NK-92 treated with Interleukin-12 subunit alpha and Interleukin-12 subunit beta, amount 100 ng/mL, for 24 hours (cell line): ENCODE results near the gene NBR1.
A peak's percentile ranks its signal among the peaks of the same experiment; 100 is the strongest.
"Not testable (repeated sequence)": the region's sequence is repeated elsewhere in the genome, so short reads cannot be mapped to it uniquely, and the experiment has no call there.

Experiments used
- DNase-seq: peaks from one replicate; lab custom pipeline; 2025; lab: John Stamatoyannopoulos, UW

NBR1 gene, protein sequence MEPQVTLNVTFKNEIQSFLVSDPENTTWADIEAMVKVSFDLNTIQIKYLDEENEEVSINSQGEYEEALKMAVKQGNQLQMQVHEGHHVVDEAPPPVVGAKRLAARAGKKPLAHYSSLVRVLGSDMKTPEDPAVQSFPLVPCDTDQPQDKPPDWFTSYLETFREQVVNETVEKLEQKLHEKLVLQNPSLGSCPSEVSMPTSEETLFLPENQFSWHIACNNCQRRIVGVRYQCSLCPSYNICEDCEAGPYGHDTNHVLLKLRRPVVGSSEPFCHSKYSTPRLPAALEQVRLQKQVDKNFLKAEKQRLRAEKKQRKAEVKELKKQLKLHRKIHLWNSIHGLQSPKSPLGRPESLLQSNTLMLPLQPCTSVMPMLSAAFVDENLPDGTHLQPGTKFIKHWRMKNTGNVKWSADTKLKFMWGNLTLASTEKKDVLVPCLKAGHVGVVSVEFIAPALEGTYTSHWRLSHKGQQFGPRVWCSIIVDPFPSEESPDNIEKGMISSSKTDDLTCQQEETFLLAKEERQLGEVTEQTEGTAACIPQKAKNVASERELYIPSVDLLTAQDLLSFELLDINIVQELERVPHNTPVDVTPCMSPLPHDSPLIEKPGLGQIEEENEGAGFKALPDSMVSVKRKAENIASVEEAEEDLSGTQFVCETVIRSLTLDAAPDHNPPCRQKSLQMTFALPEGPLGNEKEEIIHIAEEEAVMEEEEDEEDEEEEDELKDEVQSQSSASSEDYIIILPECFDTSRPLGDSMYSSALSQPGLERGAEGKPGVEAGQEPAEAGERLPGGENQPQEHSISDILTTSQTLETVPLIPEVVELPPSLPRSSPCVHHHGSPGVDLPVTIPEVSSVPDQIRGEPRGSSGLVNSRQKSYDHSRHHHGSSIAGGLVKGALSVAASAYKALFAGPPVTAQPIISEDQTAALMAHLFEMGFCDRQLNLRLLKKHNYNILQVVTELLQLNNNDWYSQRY

DNA sequence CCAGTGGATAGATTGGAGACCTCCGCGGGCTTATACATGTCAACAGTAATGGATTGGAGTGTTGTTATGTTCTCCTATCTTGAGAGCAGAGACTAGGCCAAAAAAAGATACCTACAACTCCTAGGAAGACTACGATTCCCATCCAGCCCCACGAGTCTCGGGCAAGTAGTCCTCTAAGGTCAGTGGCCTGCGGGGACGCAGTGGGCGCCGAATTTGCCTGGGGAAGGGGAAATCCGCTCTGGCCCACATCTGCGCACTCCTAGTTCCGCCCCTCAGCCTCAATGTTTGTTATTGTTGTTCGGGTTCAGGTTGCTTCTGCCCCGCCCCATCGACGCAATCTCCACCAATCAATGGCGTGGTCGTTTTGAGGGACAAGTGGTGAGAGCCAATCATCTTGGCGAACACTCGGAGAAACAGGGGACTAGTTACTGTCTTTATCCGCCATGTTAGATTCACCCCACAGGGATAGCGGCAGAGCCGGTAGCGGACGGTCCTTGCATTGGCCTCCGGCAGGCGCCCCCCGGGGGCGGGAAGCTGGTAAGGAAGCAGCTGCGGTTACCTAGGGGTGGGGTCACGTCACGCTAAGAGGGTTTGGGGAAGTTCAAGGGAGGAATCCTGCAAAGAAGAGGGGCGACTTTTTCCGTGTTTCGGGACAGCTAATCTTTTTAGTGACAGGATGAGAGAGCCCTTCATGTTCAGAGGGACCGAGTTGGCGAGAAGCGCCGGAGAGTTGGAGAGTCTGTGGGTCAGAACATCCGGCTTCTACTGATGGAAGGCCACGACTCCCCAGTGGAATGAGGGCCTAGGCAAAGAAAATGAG lies at the start of gene NBR1:
NBR1 (plus strand) TSS at position 449 of the 820 bp plus-strand sequence. CDS start 4,586 bp downstream, outside the sequence.
- DNase-seq, result peak; percentile 94

DNA sequence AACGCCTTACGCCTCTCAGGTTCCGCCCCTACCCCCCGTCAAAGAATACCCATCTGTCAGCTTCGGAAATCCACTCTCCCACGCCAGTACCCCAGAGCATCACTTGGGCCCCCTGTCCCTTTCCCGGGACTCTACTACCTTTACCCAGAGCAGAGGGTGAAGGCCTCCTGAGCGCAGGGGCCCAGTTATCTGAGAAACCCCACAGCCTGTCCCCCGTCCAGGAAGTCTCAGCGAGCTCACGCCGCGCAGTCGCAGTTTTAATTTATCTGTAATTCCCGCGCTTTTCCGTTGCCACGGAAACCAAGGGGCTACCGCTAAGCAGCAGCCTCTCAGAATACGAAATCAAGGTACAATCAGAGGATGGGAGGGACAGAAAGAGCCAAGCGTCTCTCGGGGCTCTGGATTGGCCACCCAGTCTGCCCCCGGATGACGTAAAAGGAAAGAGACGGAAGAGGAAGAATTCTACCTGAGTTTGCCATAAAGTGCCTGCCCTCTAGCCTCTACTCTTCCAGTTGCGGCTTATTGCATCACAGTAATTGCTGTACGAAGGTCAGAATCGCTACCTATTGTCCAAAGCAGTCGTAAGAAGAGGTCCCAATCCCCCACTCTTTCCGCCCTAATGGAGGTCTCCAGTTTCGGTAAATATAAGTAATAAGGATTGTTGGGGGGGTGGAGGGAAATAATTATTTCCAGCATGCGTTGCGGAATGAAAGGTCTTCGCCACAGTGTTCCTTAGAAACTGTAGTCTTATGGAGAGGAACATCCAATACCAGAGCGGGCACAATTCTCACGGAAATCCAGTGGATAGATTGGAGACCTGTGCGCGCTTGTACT lies 45.7 kb upstream of the NBR1 start, which contains the start of gene BRCA1:
BRCA1 (minus strand) TSS at position 232 of the 834 bp plus-strand sequence. CDS start 1,268 bp downstream, outside the sequence.
- DNase-seq, result peak; percentile 90

GRCh38 chr17:43125967-43126910 lies 44.8 kb upstream of the NBR1 start:
- DNase-seq, result no peak

DNA sequence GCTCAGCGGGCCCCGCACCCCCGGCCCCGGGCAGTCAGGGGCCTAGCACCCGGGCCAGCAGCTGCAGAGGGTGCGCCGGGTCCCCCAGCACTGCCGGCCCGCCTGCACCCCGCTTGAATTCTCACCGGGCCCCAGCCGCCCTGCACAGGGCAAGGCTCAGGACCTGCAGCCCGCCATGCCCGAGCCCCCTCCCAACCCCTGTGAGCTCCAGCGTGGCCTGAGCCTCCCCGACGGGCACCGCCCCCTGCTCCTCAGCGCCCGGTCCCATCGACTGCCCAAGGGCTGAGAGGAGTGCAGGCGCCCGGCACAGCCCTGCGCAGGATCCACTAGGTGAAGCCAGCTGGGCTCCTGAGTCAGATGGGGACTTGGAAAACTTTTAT lies 44.1 kb upstream of the NBR1 start:
- no peak for DNase-seq

GRCh38 chr17:43127333-43127876 lies 43.6 kb upstream of the NBR1 start:
- not testable (repeated sequence) for DNase-seq

DNA sequence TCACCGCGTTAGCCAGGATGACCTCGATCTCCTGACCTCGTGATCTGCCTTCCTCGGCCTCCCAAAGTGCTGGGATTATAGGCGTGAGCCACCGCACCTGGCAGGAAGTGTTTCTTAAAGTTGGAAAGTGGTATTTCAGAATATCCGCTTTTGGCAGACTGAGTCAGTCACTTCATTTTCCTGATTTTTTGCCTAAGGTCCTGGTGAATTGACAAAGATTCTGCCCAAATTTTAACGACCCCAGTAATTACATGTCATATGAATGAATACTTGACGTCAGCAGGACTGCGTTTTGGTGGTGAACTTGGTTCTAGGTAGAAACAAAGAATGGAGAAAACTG lies 41.4 kb upstream of the NBR1 start:
- DNase-seq, result no peak

- DNase-seq, result no peak
Observed at GRCh38 chr17:43132117-43132516, 38.9 kb upstream of the NBR1 start.

DNA sequence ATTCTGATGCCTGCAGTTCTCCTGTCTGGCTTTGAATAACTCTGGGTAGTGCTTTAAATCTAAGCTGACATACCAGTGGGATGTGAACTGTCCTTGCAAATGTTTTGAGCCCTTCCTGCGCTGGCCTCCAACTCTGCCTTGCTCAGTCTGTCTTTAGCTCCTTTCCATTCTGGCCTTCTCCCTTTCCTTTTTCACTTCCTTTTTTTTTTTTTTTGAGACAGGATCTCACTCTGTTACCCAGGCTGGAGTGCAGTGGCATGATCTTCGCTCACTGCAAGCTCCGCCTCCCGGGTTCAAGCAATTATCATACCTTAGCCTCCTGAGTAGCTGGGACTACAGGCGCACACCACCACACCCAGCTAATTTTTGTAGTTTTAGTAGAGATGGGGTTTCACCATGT lies 37.6 kb upstream of the NBR1 start:
- DNase-seq, result not testable (repeated sequence)

DNA sequence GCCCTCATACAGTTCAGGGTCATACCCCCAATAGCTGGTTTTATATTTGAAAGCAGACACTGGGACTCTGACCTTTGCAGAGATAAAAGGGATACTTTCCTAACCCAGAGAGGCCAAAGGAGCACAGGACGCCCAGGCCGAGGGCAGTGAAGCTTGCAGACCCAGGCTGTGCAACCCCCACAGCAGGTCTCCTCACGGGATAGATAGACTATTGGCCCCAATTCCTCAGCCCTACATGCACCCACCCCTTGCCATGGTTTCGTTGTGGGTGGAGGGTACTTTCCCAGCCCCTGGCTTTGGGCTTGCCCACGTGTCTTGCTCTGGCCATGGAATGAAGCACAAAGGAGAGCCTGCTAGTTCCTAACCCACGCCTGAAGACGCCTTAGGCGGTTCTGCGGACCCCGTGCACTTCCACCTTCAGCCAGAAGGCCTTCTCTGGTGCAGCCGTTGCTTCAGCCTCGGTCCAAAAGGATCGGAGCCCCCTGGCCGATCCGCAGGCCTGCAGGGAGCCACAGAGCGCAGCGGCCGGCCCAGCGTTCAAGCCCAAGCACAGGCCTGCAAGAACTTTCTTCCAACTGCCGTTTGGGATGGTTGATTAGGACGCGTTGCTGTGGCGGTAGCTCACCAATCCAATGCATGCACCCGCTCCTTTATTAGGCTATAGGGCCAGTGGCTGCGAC lies 36.1 kb upstream of the NBR1 start:
- no peak for DNase-seq

GRCh38 chr17:43135454-43135819 lies 35.6 kb upstream of the NBR1 start:
- no peak for DNase-seq

- DNase-seq, result not testable (repeated sequence)
Observed at GRCh38 chr17:43136574-43136973, 34.4 kb upstream of the NBR1 start.

DNA sequence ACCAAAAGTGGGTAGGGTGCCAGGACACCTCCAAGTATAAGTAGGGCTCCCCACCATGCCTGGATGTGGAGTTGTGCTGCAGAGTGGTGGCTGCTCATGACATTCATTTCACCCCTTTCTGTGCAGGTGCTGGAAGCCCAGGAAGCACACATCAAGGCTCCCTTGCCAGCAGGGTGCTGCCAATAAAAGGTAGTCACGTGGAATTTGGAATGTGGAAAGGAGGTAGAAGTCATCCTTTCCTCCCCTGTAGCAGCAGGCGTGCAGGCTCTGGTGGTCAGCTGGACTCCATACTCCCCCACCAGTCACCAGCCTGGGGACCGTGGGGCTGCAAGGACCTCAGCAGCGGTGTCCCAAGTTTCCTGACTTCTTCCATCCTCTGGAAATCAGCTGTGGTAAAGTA lies 32.5 kb upstream of the NBR1 start:
- not testable (repeated sequence) for DNase-seq

GRCh38 chr17:43140396-43141332 lies 30.4 kb upstream of the NBR1 start:
- no peak for DNase-seq

- DNase-seq, result no peak
Observed at GRCh38 chr17:43142153-43142552, 28.9 kb upstream of the NBR1 start.

DNA sequence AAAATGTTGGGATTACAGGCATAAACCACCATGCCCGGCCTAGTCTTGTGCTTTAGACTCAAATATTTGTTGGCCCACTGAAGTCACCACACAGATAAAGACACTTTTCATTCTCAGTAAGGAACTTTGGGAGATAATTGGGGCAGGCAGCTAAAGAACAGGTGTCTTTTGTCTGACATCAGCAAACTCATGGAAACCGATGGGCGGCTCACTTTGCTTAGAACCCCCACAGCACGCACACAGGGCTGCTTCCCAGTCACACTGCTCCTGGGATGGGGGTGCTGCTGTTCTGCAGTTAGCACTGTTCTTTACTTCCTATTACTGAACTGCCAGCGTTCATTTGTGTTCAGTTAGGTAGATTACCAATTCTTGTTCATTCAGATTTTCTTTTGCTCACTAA lies 27.8 kb upstream of the NBR1 start:
- no peak for DNase-seq

DNA sequence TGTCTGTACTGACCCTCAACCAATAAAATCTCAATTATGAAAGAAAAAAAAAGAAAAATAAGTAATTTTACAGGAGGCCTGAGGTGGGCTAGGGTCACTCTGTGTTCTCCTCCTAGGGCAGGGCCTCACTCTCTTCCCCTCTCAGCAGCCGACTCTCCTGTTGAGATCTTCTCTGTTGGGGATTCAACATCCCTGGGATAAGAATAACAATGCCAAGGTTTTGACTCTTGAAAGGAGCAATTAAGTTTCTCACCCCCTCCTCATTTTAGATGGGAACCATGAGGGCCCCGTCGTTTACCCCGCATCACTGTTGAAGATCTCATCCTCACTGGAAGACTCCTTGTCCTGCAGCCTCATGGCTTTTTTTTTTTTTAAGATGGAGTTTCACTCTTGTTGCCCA lies 24.4 kb upstream of the NBR1 start:
- DNase-seq, result no peak

- no peak for DNase-seq
Observed at GRCh38 chr17:43151880-43152456, 19.0 kb upstream of the NBR1 start.
